HG02610 (cell line): ENCODE measurements around the gene ALG11.
"Not testable (repeated sequence)": the region's sequence is repeated elsewhere in the genome, so short reads cannot be mapped to it uniquely, and the experiment has no call there.

ENCODE experiments used
- ATAC-seq: cut with Tn5 transposase; IDR thresholded peaks from one replicate; pipeline ENCODE4 v1.9.1; 2021; ENCODE audit warnings: mild to moderate bottlenecking, moderate library complexity; ENCODE audit not compliant: unreplicated experiment

The ALG11 gene

GRCh38 chr13:52026246-52026626 is 14.0 kb downstream of the ALG11 start:
- ATAC-seq, result no peak

GRCh38 chr13:52027832-52028231 is 15.6 kb downstream of the ALG11 start:
- no peak for ATAC-seq

- no peak for ATAC-seq
Observed at GRCh38 chr13:52029569-52029968, 17.4 kb downstream of the ALG11 start.

GRCh38 chr13:52030401-52030800 is 18.2 kb downstream of the ALG11 start:
- ATAC-seq, result not testable (repeated sequence)

- no peak for ATAC-seq
Observed at GRCh38 chr13:52033039-52033438, 20.8 kb downstream of the ALG11 start.

GRCh38 chr13:52034616-52035226 is 22.5 kb downstream of the ALG11 start:
- ATAC-seq, result no peak

GRCh38 chr13:52036037-52036436 is 23.8 kb downstream of the ALG11 start:
- ATAC-seq, result no peak

- no peak for ATAC-seq
Observed at GRCh38 chr13:52043675-52044074, 31.5 kb downstream of the ALG11 start.

GRCh38 chr13:52047463-52047862 is 35.3 kb downstream of the ALG11 start:
- ATAC-seq, result no peak

GRCh38 chr13:52048516-52048915 is 36.3 kb downstream of the ALG11 start:
- ATAC-seq, result no peak

GRCh38 chr13:52051400-52051799 is 39.2 kb downstream of the ALG11 start:
- no peak for ATAC-seq

GRCh38 chr13:52053460-52053859 is 41.3 kb downstream of the ALG11 start:
- ATAC-seq, result no peak

- not testable (repeated sequence) for ATAC-seq
Observed at GRCh38 chr13:52061064-52061463, 48.9 kb downstream of the ALG11 start.

GRCh38 chr13:52061587-52061986 is 49.4 kb downstream of the ALG11 start:
- ATAC-seq, result no peak

- no peak for ATAC-seq
Observed at GRCh38 chr13:52067237-52067636, 55.0 kb downstream of the ALG11 start.

- ATAC-seq, result no peak
Observed at GRCh38 chr13:52070929-52071523, 58.8 kb downstream of the ALG11 start.
